ENCODE data around the gene POP4.

The POP4 gene

GRCh38 chr19:29577649-29577963 is 28.5 kb upstream of the POP4 start:
- FAIRE-seq: no peak

- FAIRE-seq: no peak
These were observed 27.7 kb upstream of the POP4 start for GRCh38 chr19:29578349-29578748.

DNA sequence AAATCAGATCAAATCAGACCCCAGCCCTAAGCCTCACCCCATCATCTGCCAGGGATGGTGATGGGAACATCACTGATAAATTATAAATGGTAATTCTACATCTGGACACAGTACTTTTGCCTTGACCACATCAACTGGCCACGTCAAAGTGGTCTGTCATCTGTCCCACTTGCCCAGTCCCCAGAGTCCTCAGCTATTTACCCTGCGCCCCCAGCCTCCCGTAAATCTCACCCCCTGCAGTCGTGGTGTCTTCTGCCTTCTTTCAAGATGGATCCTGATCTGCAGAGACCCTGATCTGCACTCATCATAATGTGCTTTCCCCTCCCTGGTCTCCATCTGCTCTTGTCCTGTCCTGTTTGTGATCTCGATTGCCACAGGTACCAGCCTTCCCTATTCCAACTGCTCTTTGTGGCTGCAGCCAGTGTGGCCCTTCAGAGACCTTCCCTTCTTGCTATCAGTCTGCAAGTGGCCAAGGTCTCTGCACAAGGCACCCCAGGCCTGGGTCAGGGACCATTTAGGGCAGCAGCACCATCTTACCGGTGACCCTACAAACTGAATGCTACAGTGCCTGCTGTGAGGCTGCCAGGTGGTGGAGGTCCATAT is 26.7 kb upstream of the POP4 start:
- no peak for FAIRE-seq

- FAIRE-seq: no peak
These were observed 24.7 kb upstream of the POP4 start for GRCh38 chr19:29581398-29581797.

- no peak for FAIRE-seq
These were observed 22.7 kb upstream of the POP4 start for GRCh38 chr19:29583196-29583999.

DNA sequence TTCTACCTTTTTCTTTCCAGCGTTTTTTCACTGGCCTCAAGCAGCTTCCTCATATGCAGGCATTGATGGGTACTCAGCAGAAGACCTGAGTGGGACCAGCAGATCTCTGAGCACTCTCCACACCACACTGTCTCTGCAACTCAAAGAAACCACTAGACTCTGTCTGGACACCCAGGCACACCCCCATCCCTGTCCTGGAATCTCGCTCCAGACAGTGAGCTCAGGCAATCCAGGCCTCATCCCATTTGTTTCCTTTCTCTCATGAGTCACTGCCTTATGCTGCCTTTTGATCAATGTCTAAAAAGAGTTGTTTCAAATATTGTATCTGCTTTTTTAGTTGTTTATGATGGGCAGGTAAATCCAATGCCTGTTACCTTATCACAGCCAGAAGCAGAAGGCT is 19.7 kb upstream of the POP4 start:
- FAIRE-seq: no peak

DNA sequence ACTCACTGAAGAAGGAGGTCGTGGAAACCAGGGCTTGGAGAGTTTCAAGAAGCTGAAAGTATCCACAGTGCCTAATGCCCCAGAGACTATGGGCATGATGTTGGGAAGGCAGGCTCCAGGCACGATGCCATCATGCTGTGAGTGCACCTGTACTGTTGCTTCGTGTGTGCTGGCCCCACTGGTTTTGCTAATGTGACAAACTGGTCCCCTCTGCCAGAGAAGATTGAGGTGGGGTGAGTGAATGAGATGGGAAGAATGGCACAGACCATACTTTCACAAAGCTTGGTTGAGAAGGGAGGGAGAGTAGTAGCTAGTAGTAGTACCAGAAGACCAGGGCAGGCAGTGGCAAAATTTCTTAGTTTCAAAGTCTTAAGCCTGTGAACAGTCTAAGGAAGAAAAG is 19.0 kb upstream of the POP4 start:
- FAIRE-seq: no peak

DNA sequence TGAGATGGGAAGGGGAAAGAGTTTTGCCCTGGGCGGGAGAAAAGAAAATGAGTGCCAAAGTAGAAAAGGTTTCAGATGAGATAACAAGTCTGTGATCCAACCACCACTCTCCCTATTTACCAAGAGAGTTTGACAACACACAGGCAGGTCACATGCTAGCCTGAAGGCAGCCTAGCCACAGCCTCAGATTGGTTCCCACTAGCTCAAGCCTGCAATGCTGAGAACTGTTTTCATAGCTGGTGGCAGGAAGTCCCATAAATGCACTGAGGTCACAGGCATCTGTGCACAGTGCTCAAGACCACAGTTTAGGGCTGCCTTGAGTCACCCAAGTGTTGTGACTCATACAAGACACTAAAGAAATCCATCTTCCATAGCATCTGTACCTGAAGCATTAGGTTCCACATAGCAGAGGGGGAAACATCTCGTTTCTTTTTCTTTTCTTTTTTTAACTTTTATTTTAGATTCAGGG is 18.5 kb upstream of the POP4 start:
- FAIRE-seq: no peak

GRCh38 chr19:29588095-29588494 is 18.0 kb upstream of the POP4 start:
- FAIRE-seq: no peak

GRCh38 chr19:29590278-29590677 is 15.8 kb upstream of the POP4 start:
- no peak for FAIRE-seq

DNA sequence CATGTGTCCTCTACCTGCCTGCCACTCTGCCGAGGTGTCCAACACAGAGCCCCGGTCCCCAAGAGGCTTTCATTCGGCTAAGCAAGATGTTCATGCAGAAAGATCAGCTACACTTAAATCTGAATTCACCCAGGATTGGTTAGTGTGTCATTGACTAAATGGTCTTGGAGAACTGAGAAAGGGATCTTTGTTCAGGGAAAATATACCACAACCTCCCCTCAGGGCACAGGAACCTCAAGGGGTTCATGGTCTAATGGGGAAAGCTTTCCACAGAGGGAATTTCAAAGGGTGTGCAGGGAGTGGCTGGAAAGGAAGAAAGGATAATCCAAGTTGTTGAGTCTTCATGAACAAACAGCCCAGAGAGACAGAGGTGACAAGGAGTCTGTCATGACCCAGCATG is 14.4 kb upstream of the POP4 start:
- no peak for FAIRE-seq

DNA sequence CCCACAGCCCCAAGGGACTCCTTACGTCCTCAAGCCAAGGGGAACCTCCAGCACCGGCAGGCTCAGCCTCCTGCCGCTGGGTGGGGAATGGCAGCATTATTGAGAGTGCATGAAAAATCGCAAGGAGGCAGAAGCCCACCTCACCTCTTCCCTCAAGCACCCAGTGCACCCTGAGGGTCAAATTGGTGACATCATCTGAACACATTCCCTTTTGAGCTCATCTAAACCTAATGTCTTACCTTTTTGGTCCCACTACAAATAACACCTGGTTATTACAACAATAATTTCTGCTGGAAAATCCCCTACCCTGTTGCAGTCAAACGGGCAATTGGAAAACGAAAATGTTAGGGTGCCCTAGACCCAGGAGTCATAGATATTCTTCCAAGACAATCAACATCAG is 12.2 kb upstream of the POP4 start:
- no peak for FAIRE-seq

DNA sequence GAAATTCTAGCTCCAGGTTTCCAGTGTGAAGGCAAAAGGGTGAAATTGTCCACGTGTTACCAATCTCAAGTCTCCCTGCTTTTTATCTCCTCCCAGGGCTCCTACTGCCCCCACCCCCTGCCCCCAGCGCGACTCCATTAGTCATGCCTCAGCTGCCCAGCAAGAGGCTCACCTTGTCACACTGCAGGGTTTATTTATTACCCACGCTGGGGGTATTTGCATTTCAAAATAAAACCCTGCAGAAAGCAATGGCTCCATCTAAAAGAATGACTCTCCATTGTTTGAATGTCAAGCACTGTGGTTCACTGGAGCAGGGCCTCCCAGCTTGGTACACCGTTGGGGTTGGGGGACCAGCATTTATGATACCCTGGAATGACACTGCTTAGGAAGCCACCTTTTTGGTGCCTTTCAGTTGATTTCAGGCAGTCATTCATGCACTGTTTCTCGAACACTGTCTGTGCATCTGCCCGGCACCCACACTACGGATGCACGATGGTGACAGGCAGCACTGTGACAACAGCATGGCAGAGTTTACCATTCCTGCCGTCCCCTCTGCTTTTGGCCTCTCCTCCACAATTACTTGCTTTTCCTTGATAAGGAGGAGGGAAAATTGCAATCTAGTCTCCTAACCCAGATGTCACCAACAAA is 9.9 kb upstream of the POP4 start:
- no peak for FAIRE-seq

GRCh38 chr19:29596885-29597525 is 9.1 kb upstream of the POP4 start:
- FAIRE-seq: no peak

GRCh38 chr19:29598036-29598435 is 8.0 kb upstream of the POP4 start:
- FAIRE-seq: no peak

DNA sequence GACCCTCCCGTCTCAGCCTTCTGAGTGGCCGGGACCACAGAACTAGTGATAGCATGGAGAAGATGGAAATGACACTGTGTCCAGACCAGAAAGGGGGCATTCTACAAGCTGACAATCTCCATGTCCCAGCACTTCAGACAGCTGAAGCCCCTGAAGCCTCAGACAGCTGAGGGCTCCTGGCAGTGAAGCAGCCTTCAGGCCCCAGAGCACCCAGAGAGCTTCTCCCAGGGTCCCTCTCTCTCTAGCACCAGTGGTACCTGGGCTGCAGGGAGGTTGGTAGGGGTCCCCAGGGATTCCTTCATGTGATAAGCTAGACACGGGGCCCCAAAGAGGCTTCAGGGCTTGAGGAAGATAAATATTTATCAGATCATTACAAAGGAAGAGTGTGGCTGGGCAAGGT is 7.6 kb upstream of the POP4 start:
- no peak for FAIRE-seq

DNA sequence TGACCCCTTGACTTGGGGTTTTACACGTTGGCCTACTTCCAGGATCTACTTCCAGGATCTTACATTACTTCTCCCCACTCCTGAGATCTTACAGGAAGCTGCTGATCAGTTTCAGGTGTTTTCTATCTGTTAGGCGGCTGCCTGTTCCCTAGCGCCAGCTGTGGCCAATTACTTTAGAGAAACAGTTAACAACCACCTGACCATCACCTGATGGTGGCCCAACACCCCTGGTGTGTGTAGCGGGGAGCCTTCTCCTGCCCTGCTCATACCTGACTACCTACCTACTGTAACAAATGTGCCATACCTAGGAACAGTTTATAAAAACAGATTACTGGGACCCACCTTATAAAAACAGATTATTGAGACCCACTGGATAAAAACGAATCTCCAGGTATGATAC is 2.8 kb upstream of the POP4 start:
- no peak for FAIRE-seq

DNA sequence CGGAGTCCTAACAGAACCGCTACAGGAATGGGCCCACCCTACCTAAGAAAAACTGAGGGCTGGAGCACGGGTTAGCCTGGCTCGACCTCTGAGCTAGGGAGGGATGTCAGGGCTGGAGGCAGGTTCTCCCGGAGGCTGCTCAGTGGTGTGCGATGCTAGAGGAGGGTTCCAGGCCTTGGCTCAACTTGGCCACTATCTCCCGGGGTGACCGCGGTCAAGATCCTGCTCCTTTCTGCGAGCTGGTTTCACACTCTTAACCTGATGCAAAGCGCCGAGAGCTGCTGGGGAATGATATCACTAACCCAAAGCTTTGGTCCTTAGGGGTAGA is 301 bp downstream of the POP4 start:
- FAIRE-seq: no peak

DNA sequence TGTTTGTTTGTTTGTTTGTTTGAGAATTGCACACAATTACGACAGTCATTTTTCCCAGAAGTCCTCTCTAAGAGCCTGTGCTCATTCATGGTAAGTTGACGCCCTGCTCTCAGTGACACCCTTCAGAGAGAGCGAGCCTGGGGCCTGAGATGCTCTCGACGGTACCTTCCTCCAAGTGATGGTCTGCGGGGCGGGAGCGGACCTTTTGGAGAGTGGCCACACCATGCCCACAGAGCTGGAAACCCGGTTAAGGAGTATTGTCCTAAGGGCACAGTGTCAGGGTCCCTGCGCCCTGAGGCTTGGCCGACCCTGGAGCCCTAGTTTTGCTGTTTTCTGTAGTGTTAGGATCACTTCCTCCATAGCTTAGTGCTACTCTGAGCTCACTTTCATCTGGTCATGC is 3.6 kb downstream of the POP4 start:
- FAIRE-seq: no peak

- FAIRE-seq: no peak
These were observed 4.1 kb downstream of the POP4 start for GRCh38 chr19:29610213-29610573.

DNA sequence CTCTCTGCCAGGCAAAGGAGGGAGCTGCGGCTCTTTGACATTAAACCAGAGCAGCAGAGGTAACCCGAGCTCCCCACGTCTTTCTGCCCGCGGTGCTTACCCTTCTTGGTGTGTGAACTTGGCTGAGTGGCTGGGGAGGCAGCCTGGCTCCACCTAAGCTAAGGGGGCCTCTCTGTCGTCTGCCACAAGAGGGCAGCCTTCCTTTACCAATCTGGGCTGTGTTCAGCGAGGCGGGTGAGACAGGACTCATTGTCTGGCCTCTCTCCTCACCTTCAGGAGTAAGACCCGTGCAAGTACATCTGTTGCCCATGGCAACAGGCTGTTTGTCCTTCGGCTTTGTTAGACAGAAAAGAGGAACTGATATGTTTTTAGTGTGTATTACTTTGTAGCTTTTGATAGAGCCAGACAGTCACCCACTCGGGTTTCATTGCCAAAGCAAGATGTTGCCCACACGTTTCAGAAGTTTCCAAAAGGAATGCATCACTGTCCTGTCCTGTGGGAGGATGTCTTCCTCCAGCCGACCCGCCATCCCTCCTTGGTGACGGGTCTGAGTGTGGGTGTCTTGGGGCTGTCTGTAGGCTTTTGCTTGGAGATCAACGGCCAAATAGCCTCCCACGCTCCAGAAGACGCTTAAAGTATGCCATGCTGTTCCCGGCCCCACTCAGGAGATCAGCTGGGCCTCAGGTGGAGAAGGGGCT is 4.6 kb downstream of the POP4 start:
- no peak for FAIRE-seq

- no peak for FAIRE-seq
These were observed 6.0 kb downstream of the POP4 start for GRCh38 chr19:29612121-29612520.

GRCh38 chr19:29612801-29613595 is 6.9 kb downstream of the POP4 start:
- no peak for FAIRE-seq

Data from TTC549 (cell line).